HG03457 (cell line): ENCODE measurements around the gene TP53TG5.

ENCODE experiments used
- ATAC-seq: cut with Tn5 transposase; IDR thresholded peaks from one replicate; pipeline ENCODE4 v1.9.1; 2021; ENCODE audit warnings: moderate number of reproducible peaks; ENCODE audit not compliant: unreplicated experiment

TP53TG5 gene

GRCh38 chr20:45406260-45407066, 28.3 kb upstream of the TP53TG5 start:
- no peak for ATAC-seq

- no peak for ATAC-seq
Observed at GRCh38 chr20:45405571-45406259, 27.6 kb upstream of the TP53TG5 start.

GRCh38 chr20:45404438-45404837, 26.3 kb upstream of the TP53TG5 start:
- no peak for ATAC-seq

DNA sequence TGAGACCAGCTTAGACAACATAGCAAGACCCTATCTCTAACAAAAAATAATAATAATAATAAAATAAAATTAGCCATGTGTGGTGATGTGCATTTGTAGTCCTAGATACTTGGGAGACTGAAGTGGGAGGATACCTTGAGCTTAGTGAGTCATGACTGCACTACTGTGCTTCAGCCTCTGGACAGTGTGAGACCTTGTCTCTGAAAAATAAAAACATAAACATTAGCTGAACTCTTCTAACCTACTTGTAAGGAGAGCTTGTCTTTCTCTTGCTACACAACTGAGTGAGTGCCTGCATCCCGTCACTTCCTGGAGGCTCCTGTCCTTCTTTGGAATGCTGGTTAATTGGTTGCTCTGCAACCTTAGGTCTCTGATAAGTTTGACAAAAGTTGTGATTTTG, 24.8 kb upstream of the TP53TG5 start:
- no peak for ATAC-seq

GRCh38 chr20:45400346-45401031, 22.4 kb upstream of the TP53TG5 start:
- no peak for ATAC-seq

DNA sequence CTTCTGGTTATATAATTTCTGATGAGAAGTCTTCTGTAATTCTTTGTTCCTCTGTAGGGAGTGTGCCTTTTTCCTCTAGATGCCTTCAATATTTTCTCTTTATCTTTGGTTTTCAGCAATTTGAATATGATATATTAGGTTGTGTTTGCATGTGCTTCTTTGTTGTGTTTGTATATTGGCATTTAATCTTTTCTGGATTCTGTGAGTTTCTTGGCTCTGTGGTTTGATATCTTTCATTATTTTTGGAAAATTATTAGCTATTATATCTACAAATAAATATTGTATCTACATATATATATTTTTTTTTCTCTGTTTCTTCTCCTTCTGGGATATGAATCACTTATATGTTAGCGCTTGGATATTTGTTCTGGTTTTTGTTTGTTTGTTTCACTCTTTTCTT, 20.9 kb upstream of the TP53TG5 start:
- no peak for ATAC-seq

- no peak for ATAC-seq
Observed at GRCh38 chr20:45395114-45395415, 16.9 kb upstream of the TP53TG5 start.

GRCh38 chr20:45394221-45395113, 16.3 kb upstream of the TP53TG5 start:
- ATAC-seq: no peak

- no peak for ATAC-seq
Observed at GRCh38 chr20:45392733-45393132, 14.6 kb upstream of the TP53TG5 start.

DNA sequence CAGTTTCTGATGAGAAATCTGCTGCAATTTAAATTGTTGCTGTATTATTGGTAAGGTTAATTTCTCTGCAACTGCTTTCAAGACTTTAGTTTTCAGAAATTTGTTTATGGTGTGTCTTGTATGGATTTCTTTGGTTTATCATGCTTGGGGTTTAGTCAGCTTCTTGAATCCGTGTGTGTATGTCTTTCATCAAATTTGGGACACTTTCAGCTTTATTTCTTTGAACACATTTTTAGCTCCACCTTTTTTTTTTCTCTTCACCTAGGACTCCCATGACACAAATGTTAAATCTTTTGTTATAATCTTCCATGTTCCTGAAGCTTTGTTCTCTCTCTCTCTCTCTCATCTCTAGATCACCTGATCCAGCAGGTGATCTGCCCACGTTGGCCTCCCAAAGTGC, 13.4 kb upstream of the TP53TG5 start:
- no peak for ATAC-seq

GRCh38 chr20:45390931-45391330, 12.8 kb upstream of the TP53TG5 start:
- ATAC-seq: no peak

DNA sequence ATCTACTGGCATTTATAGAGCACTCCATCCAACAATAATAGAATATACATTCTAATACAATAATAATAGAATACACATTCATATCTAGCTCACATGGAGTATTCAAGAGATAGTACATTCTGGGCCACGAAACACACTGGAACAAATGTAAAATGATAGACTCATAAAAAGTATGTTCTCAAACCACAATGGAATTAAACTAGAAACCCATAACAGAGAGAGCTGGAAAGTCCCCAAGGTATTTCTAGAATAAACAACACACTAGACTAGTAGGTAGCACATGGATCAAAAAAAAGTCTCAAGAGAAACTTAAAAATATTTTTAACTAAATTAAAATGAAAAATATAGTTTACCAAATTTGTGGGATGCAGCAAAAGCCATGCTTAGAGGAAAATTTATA, 9.1 kb upstream of the TP53TG5 start:
- no peak for ATAC-seq

- no peak for ATAC-seq
Observed at GRCh38 chr20:45377269-45377668, 856 bp downstream of the TP53TG5 start.

DNA sequence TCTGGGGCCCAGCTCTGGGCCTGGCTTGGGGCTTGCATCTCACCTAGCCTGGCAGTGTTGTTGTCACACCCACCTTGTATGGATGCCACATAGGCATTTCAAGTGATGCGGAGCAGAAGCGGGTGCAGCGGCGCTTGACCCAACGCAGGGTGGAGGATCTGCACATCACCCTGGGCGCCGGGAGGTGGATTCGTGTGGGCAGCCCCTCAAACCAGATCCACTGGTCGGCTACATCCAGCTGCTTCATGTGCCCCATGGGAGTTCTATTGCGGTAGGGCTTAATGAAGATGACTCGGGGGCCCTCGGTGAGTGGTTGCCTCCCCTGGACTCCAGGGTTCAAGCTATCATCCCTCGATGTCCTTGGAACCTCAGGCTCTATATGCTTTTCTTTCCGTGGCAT, 3.2 kb downstream of the TP53TG5 start:
- no peak for ATAC-seq

DNA sequence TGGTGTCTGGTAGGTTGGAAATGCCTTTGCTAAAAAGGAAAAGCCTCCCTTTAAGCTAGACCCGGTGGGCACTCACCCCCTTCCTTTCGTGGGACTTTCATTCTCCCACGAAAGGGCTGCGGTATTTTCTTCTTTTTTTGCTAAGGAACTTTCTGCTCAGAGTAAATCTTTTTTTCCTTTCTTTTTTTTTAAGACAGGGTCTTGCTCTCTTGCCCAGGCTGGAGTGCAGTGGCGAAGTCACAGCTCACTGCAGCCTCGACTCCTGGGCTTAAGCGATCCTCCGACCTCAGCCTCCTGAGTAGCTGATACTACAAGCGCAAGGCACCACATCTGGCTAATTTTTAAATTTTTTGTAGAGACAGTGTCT, 4.0 kb downstream of the TP53TG5 start:
- ATAC-seq: no peak

GRCh38 chr20:45373353-45374100, 4.6 kb downstream of the TP53TG5 start:
- no peak for ATAC-seq

DNA sequence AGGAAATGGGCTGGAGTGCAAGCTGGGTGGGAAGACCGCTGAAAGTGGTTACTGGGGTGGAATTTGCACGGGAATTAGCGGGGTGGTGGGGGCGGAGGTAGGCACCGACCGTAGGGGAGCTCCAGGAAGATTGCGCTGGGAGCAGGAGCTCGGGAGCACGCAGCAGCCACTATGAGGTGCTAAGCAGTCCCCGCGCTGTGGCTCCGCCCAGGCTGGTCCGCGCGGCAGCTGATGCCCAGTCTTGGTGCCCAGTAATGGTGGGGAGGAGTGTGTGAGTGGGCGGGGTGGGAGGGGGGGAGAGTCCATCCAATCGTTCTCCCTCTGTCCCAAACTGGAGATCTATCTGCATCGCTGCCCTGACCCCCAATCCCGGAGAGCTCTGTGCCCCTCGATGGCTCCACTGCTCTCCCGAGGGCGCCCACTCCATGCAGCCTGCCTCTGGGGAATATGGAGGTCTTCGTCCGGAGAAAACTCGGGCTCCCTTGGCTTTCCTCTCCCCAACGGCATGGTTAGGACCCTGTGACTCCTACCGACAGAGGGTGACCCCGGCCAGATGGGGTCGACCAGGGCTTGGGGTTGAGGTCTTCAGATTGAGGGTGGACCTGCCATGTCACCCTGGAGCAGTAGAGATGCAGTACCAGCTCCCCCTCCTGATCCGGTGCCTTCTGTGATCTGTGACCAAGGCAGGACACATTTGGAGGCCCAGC, 5.3 kb downstream of the TP53TG5 start:
- no peak for ATAC-seq

DNA sequence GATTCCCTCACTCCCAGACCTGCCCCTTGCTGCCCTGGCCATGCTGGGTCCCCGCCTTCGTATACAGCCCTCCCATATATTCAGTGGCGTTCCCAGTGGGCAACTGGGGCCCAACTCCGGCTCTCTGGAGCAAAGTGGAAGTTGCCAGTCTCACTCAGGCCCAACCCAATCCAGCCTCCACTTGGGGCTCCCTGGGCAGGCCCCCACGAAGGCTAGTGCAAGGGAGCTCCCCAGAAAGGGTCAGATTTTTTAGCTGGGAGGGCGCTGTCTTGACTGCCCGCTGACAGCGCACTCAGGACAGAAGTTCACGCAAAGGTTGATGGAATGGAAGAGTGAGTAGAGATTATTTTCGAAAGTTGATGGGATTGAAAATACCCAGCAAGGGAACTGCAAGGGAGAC, 5.9 kb downstream of the TP53TG5 start:
- no peak for ATAC-seq

- ATAC-seq: no peak
Observed at GRCh38 chr20:45370571-45371160, 7.5 kb downstream of the TP53TG5 start.
